Hematopoietic multipotent progenitor cell treated with erythropoietin and hydrocortisone succinate and interleukin-3 and kit ligand, for 4 days (in vitro differentiated cells): Measurements from ENCODE around the gene KIAA0513.
"Not testable (repeated sequence)": the region's sequence is repeated elsewhere in the genome, so short reads cannot be mapped to it uniquely, and the experiment has no call there.

ENCODE experiments used
- DNase-seq: peaks from one replicate; pipeline ENCODE4 v3.0.0-alpha.2; 2015

The KIAA0513 gene

DNA sequence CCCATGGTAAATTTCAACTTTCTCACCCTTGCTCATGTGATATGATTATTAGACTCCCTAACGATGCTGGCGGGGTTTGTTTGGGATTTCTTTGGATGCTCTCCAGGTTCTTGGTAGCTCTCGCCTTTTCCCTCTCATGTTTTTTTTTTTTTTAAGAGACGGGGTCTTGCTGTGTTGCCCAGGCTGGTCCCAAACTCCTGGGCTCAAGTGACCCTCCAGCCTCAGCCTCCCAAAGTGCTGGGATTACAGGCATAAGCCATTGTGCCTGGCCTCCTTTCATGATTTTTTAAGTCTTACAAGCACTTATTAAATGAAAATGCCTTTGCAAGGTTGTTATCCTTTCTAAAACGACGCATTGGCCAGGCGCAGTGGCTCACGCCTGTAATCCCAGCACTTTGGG, 24.1 kb downstream of the KIAA0513 start:
- DNase-seq: no peak

DNA sequence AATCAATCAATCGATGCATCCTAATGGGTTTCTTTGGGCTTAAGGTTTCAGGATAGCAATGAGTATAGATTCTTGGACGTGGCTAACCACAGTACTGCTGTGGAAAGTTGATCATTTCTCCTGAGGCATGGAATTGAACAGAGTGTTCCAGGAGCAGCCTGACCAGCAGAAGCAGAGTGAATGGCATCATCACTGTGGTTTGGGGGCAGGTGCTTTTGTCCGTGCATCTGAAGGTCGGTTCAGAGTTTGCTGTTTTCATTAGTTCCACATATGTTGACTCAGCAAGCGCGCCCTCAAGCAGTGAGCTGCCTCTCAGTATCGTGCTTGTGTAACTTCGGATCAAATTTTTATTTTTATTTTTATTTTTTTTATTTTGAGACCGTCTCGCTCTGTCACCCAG, 24.9 kb downstream of the KIAA0513 start:
- no peak for DNase-seq

- DNase-seq: not testable (repeated sequence)
Observed at GRCh38 chr16:85054321-85054720, 26.7 kb downstream of the KIAA0513 start.

DNA sequence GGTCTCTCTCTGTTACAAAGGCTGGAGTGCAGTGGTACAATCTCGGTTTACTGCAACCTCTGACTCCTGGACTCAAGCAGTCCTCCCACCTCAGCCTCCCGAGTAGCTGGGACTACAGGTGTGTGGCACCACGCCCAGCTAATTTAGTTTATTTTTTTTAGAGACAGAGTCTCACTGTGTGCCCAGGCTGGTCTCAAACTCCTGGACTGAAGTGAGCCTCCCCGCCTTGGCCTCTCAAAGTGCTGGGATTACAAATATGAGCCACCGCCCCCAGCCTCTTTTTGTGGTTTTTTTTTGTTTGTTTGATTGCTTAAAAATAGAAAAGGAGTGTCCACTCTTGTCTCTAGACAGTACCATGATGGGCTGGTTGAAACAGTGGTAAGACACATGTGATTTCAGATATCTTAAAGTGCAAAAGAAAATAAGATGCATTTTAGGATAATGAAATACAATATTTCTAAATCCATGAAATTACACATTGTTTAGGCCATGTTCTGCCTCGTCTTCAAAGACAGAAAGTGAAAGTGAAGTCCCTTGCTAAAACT, 27.4 kb downstream of the KIAA0513 start:
- peak; percentile 20 for DNase-seq

- peak; percentile 97 for DNase-seq
Observed at GRCh38 chr16:85055493-85056210, 28.1 kb downstream of the KIAA0513 start.

DNA sequence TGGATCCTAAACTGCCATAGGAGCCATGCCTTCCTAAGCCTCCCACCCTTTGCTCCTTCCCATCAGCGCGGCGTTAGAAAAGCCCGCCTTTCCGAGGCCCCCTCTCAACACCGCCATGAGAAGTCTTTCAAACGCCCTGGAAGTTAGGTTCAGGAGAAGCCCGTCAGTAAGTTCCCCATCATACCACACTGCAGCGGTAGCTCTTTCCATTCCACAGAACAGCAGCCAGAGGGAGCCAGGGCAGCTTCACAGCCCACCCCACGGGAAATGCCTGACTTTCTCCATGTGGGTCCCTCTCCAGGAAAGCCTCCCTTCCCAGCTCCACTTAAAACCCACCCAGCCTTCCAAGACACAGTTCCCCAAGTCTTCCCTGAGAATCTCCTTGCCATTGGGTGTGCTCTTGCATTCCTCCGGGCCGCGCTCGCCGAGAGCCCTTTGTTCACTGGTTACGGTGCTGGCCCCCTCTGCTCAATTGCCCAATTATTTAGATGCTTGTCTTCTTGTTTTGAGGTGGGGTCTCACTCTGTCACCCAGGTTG, 28.7 kb downstream of the KIAA0513 start:
- peak; percentile 61 for DNase-seq

GRCh38 chr16:85057212-85057889, 29.8 kb downstream of the KIAA0513 start:
- no peak for DNase-seq

DNA sequence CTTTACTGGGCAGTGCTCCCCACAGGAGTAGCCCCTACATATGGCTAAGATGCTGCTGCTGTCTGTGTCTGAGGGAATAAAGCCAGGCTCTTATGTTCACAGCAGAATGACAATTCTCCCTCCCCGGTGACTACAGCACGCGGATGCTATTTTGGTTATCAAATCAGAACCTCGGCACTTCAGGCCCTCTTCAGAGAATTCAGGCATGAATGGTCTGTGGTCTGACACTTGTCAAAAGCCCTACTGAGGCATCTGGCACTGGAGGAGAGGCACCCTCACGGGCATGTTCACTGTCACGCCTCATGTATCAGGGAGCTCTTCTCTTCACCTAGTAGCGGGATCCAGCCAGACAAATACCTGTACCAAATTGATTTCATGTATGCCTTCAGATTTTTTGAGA, 30.4 kb downstream of the KIAA0513 start:
- no peak for DNase-seq

DNA sequence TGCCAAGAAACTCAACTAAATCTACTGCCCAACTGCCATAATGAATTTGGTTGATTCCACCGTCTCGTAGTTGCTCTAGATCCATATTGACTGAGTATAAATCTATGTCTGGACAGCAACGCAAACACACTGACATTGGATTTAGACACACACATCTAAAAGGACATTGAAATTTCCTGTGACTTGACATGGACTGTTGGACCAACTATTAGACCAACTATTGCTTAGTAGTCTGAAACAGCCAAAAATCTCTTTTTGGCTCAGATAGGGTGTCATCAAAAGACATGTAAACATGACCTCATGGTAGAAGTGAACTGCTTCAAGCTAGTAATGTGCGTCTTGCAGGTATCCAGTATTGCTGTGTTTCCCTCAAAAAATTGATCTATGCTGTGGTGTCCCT, 31.3 kb downstream of the KIAA0513 start:
- DNase-seq: no peak

DNA sequence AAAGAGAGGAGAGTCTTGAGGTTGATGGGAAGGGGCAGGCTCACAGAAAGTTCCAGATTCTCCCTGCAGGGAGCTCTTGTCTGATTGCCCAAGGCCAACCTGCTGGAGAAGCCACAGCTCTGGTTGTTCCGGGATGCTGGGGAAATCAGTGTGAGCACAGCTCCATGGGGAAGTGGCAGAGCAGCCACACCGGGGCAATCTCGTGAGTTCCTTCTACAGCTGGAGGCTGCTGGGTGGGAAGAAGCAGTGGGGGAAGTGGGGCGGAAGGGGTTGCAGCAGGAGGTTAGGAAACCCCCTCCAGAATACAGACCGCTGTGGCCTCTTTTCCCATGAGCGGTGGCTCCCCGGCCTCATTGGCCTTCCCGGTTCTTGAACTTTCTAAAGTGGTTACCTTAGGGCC, 34.0 kb downstream of the KIAA0513 start:
- DNase-seq: peak; percentile 59

GRCh38 chr16:85062323-85062722, 34.7 kb downstream of the KIAA0513 start:
- no peak for DNase-seq

- DNase-seq: peak; percentile 27
Observed at GRCh38 chr16:85062845-85063244, 35.2 kb downstream of the KIAA0513 start.

- no peak for DNase-seq
Observed at GRCh38 chr16:85064186-85064585, 36.6 kb downstream of the KIAA0513 start.

GRCh38 chr16:85065099-85065498, 37.5 kb downstream of the KIAA0513 start:
- DNase-seq: no peak

DNA sequence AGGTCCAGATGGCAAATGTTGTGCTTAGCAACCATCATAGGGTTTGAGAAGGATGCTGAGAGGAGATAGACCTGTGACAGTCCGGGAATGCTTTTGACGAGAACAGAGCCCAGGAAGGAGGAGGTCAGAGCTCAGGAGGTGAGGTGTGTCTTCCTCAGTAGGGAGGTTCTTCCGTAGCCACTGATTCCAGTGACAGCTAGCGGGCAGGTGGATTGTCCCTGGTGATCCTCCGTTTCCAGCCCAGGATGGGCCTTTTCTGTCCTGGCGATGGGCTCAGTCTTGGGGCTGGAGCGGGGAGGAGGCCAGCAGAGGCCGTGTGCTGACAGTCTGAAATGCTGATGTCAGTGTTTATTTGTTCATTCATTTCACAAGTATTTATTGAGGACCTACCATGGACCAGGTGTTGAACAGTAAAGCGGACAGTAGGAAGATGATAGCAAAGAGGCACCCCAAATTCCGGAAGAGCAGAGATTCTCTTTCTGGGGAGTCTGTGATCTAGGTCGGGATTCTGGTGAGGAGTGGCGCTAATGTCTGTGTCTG, 38.8 kb downstream of the KIAA0513 start:
- DNase-seq: no peak

DNA sequence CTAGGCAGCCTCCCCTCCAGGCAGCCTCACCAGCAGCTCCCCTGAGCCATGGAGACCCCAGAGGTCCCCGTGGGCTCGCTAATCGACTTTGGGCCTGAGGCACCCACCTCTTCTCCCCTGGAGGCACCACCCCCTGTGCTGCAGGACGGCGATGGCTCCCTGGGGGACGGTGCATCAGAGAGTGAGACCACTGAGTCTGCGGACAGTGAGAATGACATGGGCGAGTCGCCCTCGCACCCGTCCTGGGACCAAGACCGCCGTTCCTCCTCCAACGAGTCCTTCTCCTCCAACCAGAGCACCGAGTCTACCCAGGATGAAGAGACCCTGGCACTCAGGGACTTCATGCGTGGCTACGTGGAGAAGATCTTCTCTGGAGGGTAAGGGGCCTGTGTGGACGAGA, 39.4 kb downstream of the KIAA0513 start:
- DNase-seq: no peak

DNA sequence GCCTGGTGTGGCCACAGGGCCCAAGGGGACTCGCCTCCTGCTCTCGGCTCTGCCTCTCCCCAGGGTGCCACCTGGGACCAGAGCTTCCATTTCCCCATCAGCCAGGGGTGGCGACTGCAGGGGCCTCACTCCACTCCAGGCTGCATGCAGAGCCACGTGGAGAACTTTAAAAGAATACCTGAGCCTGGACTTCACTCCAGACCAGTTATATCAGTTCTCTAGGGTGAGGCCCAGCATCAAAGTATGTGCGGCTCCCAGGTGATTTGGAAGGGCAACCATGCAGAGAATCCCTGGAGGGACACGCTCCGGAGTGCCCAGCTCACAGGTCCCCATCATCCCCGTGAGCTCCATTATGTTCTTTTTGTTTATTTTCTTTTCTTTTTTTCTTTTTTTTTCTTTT, 39.8 kb downstream of the KIAA0513 start:
- no peak for DNase-seq

DNA sequence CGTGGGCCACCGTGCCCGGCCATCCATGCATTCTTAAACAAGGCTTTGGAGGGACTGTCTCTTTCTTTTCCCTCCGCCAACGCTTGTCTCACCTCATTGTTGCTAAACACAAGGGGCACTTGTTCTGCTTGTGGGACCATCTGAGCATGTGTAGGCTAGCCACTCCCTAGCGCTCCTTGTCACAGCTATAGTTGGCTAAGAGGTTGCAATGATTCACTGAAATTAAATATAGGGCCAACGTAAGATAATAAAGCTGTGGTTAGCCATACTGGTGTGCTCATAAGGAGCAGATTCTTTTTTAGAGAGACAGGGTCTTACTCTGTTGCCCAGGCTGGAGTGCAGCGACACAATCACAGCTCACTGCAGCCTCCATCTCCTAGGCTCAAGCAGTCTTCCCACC, 41.2 kb downstream of the KIAA0513 start:
- peak; percentile 30 for DNase-seq

- no peak for DNase-seq
Observed at GRCh38 chr16:85069171-85069570, 41.6 kb downstream of the KIAA0513 start.

DNA sequence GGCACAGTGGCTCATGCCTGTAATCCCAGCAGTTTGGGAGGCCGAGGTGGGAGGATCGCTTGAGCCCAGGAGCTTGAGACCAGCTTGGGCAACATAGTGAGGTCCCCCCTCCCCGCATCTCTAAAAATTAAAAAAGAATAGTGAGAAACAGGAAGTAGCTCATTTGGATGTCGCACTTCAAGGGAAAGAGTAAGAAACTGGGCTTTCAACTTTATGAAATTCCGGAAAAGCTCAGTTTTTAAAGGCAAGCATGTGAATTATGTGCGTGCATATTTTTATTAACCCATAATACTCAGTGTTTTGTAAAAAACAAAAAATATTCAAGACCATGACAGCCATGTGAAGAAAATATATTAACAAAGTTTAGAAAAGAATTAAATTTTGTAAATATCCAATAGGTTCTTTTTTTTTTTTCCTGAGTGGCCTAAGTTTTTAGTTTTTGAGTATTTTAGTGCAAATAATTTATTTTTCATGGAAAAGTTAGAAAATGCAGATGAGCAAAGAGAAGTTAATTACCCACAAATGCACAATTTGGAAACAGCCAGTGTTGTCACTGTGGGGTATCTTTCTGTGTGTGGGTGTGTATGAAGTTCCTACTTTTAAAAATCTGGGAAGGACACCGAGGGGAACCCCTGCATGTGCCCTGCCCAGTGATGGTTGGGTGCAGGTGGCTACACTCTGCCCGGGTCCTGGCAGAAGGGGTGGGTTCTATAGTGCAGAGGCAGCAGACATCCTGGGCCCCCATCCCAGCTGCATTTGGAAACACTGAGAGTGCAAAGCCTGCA, 44.7 kb downstream of the KIAA0513 start:
- no peak for DNase-seq

- DNase-seq: peak; percentile 27
Observed at GRCh38 chr16:85072947-85073346, 45.4 kb downstream of the KIAA0513 start.

- no peak for DNase-seq
Observed at GRCh38 chr16:85074225-85074914, 46.8 kb downstream of the KIAA0513 start.
